ENCODE data around the gene ARHGAP15.

- TF ChIP-seq POLR2A (IDR thresholded peaks at IDR 0.05) (no peak), EP300 (IDR thresholded peaks at IDR 0.05) (no peak)
- TF ChIP-seq, protein P1, sequence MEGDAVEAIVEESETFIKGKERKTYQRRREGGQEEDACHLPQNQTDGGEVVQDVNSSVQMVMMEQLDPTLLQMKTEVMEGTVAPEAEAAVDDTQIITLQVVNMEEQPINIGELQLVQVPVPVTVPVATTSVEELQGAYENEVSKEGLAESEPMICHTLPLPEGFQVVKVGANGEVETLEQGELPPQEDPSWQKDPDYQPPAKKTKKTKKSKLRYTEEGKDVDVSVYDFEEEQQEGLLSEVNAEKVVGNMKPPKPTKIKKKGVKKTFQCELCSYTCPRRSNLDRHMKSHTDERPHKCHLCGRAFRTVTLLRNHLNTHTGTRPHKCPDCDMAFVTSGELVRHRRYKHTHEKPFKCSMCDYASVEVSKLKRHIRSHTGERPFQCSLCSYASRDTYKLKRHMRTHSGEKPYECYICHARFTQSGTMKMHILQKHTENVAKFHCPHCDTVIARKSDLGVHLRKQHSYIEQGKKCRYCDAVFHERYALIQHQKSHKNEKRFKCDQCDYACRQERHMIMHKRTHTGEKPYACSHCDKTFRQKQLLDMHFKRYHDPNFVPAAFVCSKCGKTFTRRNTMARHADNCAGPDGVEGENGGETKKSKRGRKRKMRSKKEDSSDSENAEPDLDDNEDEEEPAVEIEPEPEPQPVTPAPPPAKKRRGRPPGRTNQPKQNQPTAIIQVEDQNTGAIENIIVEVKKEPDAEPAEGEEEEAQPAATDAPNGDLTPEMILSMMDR (IDR thresholded peaks at IDR 0.05) = no peak
Observed at GRCh38 chr2:143545059-143545948, 416.1 kb downstream of the ARHGAP15 start.
